OCI-LY7 (cell line): ENCODE data around the gene KCNJ12. TPM values are rescaled to one million over a fixed set of nuclear protein-coding genes. Genes with fewer than 3 reads are reported as not detected.

Experiments used
- BruUV-seq: library from RNA; stranded (reverse); fragments of 400-500 nt; replicated peaks from 2 replicates; lab custom pipeline; 2021; lab: Mats Ljungman, UMichigan
- CTCF ChIA-PET: fragments of 300-600 bp; sonication (Branson Sonifier 250); formaldehyde crosslinking; loops from one replicate; lab custom pipeline; 2022; ENCODE audit warnings: antibody characterized with exemption; ENCODE audit not compliant: unreplicated experiment; lab: Charles Lee
- POLR2A ChIA-PET: fragments of 300-600 bp; sonication (Branson Sonifier 250); formaldehyde crosslinking; loops from one replicate; lab custom pipeline; 2022; ENCODE audit warnings: antibody characterized with exemption; lab: Charles Lee
- DNase-seq: peaks from one replicate; pipeline ENCODE4 v3.0.0-alpha.2; 2015; ENCODE audit warnings: low spot score
- H2AFZ ChIP-seq: fragments of 200-600 bp; sonication (generic), shearing (Covaris generic); 2 replicates; pipeline ENCODE4 v1.6.1; 2014; ENCODE audit warnings: mild to moderate bottlenecking, antibody characterized with exemption, low read length, moderate library complexity
- H3K27ac ChIP-seq: fragments of 200-600 bp; sonication (generic); 2 replicates; pipeline ENCODE4 v1.5.1; 2014; ENCODE audit warnings: mixed run types, low read depth, mild to moderate bottlenecking, moderate library complexity, low read length, inconsistent platforms; ENCODE audit not compliant: poor library complexity, severe bottlenecking
- H3K36me3 ChIP-seq: fragments of 200-600 bp; sonication (generic); 2 replicates; pipeline ENCODE4 v1.6.1; 2014; ENCODE audit warnings: mild to moderate bottlenecking, antibody characterized with exemption, low read length, moderate library complexity, mixed read lengths; ENCODE audit not compliant: insufficient read depth
- H3K4me1 ChIP-seq: fragments of 200-600 bp; sonication (generic); 2 replicates; pipeline ENCODE4 v1.5.1; 2014; ENCODE audit warnings: mild to moderate bottlenecking, low read length; ENCODE audit not compliant: insufficient read depth, poor library complexity, severe bottlenecking
- H3K4me2 ChIP-seq: fragments of 200-600 bp; sonication (generic); 2 replicates; pipeline ENCODE4 v1.6.1; 2014; ENCODE audit warnings: mild to moderate bottlenecking, low read length
- H3K4me3 ChIP-seq: fragments of 200-600 bp; sonication (generic); 2 replicates; pipeline ENCODE4 v1.5.1; 2014; ENCODE audit warnings: mild to moderate bottlenecking, low read depth, low read length; ENCODE audit not compliant: poor library complexity, severe bottlenecking
- H3K79me2 ChIP-seq: fragments of 200-600 bp; sonication (generic); 2 replicates; pipeline ENCODE4 v1.6.1; 2016; ENCODE audit warnings: low read depth, mild to moderate bottlenecking, low read length, moderate library complexity, mixed read lengths; ENCODE audit not compliant: insufficient read depth
- H3K9me2 ChIP-seq: fragments of 200-600 bp; sonication (generic); 2 replicates; pipeline ENCODE4 v1.6.1; 2016; ENCODE audit warnings: mild to moderate bottlenecking, low read length, mixed read lengths; ENCODE audit not compliant: insufficient read depth
- H3K9me3 ChIP-seq: fragments of 200-600 bp; sonication (generic); 2 replicates; pipeline ENCODE4 v1.6.1; 2014; ENCODE audit warnings: mild to moderate bottlenecking, mixed run types, low read length, mixed read lengths
- H4K20me1 ChIP-seq: fragments of 200-600 bp; sonication (generic); 2 replicates; pipeline ENCODE4 v1.6.1; 2014; ENCODE audit warnings: mild to moderate bottlenecking, antibody characterized with exemption, low read length, moderate library complexity, mixed read lengths; ENCODE audit not compliant: insufficient read depth
- CTCF ChIP-seq: fragments of 200-600 bp; sonication (generic); conservative IDR thresholded peaks from 2 replicates; pipeline ENCODE4 v1.5.1; 2014; ENCODE audit warnings: mild to moderate bottlenecking, antibody characterized with exemption, low read length, moderate library complexity, mixed read lengths
- EZH2phosphoT487 ChIP-seq: fragments of 200-600 bp; sonication (generic); IDR thresholded peaks from 2 replicates; pipeline ENCODE4 v1.6.1; 2018; ENCODE audit warnings: low read depth, borderline replicate concordance, mild to moderate bottlenecking, mixed run types, antibody characterized with exemption, low read length, moderate library complexity, mixed read lengths
- intact Hi-C: fragments of 100-400 bp; cut with micrococcal nuclease; formaldehyde crosslinking; loops from one replicate; pipeline ENCODE4 v1.10.0; 2022; ENCODE audit not compliant: unreplicated experiment
- total RNA-seq, 2 experiments: library from RNA; depleted of rRNA in 1 of 2; stranded (reverse); fragments of >200 nt in 1 of 2; shearing (Covaris generic) in 1 of 2; gene quantifications; 2 replicates each; pipeline ENCODE4 v1.2.3, GENCODE V29; 2014 to 2022

Gene KCNJ12
- total RNA-seq, 2 experiments from 2014 or later: 0.16 to 0.17 TPM

- no peak overlapping the region for H2AFZ ChIP-seq
- H4K20me1 ChIP-seq: no peaks in the 10 kb centered on the region
- no peaks in the 10 kb centered on the region for H3K9me2 ChIP-seq
- ChIA-PET POLR2A (no interaction called here), CTCF (no interaction called here)
- H3K36me3 ChIP-seq: no peaks in the 10 kb centered on the region
- BruUV-seq: no TSS peak
- H3K4me3 ChIP-seq: no peak overlapping the region
- no peak for TF ChIP-seq CTCF
- no peak for TF ChIP-seq EZH2phosphoT487
- intact Hi-C loops: no loop called here
- H3K27ac ChIP-seq: no peak overlapping the region
- no peaks in the 10 kb centered on the region for H3K4me1 ChIP-seq
- DNase-seq: no peak
- H3K4me2 ChIP-seq: no peak overlapping the region
- H3K79me2 ChIP-seq: no peaks in the 10 kb centered on the region
- no peaks in the 10 kb centered on the region for H3K9me3 ChIP-seq
Measured at GRCh38 chr17:21382560-21383495, 6.7 kb downstream of the KCNJ12 start.

DNA sequence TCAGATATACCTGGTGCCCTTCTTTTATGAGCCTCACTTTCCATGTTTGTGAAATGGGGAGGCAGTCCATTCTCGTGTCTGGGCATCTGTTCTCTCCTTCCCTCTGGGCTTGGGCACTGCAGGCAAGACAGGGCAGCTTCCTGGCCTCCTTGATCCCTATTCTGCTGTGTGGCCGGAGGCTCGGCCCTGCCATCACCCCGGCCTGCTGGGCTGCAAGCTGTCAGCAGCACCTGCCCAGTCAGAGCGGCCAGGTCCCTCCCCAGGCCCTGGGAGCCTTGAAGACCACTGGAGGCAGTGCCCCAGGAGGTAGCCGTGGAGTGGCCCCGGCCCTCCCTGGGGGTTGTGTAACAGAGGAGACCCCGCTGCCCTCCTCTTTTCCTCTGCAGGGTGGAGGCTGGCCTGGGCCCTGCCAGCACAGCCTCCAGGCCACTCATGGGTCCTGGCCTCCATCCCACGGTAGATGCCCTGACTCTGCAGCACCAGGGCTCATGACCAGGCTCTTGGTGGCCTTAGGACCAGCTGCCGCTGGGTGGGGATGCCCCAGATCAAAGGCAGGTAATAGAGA, 9.2 kb downstream of the KCNJ12 start:
- no peak overlapping the region for H3K27ac ChIP-seq
- no TSS peak for BruUV-seq
- no peak for DNase-seq
- no peak overlapping the region for H3K4me3 ChIP-seq
- intact Hi-C loops: no loop called here
- no peaks in the 10 kb centered on the region for H4K20me1 ChIP-seq
- no peak overlapping the region for H2AFZ ChIP-seq
- H3K36me3 ChIP-seq: no peaks in the 10 kb centered on the region
- H3K9me3 ChIP-seq: no peaks in the 10 kb centered on the region
- CTCF ChIA-PET: interaction anchor here (0.6 kb wide), 1 partner anchor 116 kb away, joined by 3 read pairs; no protein-coding TSS in a partner anchor
- no peak overlapping the region for H3K4me2 ChIP-seq
- H3K79me2 ChIP-seq: no peaks in the 10 kb centered on the region
- no peaks in the 10 kb centered on the region for H3K4me1 ChIP-seq
- POLR2A ChIA-PET: no interaction called here
- H3K9me2 ChIP-seq: no peaks in the 10 kb centered on the region
- no peak for TF ChIP-seq CTCF
- no peak for TF ChIP-seq EZH2phosphoT487

DNA sequence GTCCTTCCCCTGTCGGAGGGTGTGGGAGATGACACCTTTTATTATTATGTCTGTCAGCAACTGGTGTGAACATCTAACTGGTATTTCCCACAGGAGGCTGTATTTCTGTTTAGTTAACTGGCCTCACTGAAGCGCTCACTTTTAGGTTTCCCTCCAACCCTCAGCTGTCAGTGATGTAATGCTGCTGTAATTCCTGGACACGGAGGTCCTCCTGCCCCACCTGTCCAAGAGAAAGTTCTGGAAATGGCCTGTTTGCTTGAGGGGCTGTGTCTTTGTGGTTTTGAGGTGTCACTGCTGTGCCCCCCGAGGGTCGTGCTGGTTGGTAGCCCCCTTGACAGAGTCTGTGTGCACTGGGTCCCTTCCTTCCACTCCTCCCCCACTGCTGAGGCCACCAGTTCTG, 11.5 kb downstream of the KCNJ12 start:
- Histone ChIP-seq H3K79me2 (no peaks in the 10 kb centered on the region), H4K20me1 (no peaks in the 10 kb centered on the region), H3K27ac (no peak overlapping the region), H3K4me3 (no peak overlapping the region), H3K4me1 (no peaks in the 10 kb centered on the region), H2AFZ (no peak overlapping the region), H3K4me2 (no peak overlapping the region), H3K9me2 (no peaks in the 10 kb centered on the region), H3K9me3 (no peaks in the 10 kb centered on the region), H3K36me3 (no peaks in the 10 kb centered on the region)
- no peak for TF ChIP-seq CTCF
- no peak for TF ChIP-seq EZH2phosphoT487
- no TSS peak for BruUV-seq
- ChIA-PET CTCF (no interaction called here), POLR2A (no interaction called here)
- intact Hi-C loops: no loop called here
- no peak for DNase-seq
